Small intestine (tissue), 7 donors: ENCODE results near the gene SORBS1. TPM values are rescaled to one million over a fixed set of nuclear protein-coding genes. Genes with fewer than 3 reads are reported as not detected.

Experiments used
- DNase-seq, 2 donors: peaks; one replicate each; pipeline versions ENCODE4 v3.0.0 to v3.0.0-alpha.2; 2013
- FAIRE-seq: peaks from 2 replicates; lab custom pipeline; 2012; peaks lifted over from hg19 to GRCh38; lab: Jason Lieb, UNC
- H3K27ac ChIP-seq, 3 donors: one replicate each; pipeline ENCODE4 v1.5.1; 2013; ENCODE audit warnings: low read length in 2 of 3, mild to moderate bottlenecking in 2 of 3, control low read depth in 1 of 3, inconsistent platforms in 1 of 3, low read depth in 1 of 3, moderate library complexity in 1 of 3
- H3K27me3 ChIP-seq, 3 donors: one replicate each; pipeline ENCODE4 v1.6.1; 2013; ENCODE audit warnings: low read length in 3 of 3, inconsistent platforms in 1 of 3; ENCODE audit not compliant: control insufficient read depth in 3 of 3, insufficient read depth in 3 of 3
- H3K36me3 ChIP-seq, 3 donors: one replicate each; pipeline ENCODE4 v1.6.1; 2013; ENCODE audit warnings: low read length in 3 of 3, inconsistent platforms in 1 of 3, low read depth in 1 of 3, mild to moderate bottlenecking in 1 of 3, moderate library complexity in 1 of 3; ENCODE audit not compliant: control insufficient read depth in 3 of 3, insufficient read depth in 2 of 3
- H3K4me1 ChIP-seq, 3 donors: one replicate each; pipeline ENCODE4 v1.6.1; 2013; ENCODE audit warnings: low read length in 2 of 3, inconsistent platforms in 1 of 3, low read depth in 1 of 3, mild to moderate bottlenecking in 1 of 3, moderate library complexity in 1 of 3; ENCODE audit not compliant: control insufficient read depth in 3 of 3, insufficient read depth in 2 of 3
- H3K4me3 ChIP-seq, 3 donors: one replicate each; pipeline ENCODE4 v1.5.1; 2013; ENCODE audit warnings: low read length in 3 of 3, control low read depth in 1 of 3, inconsistent platforms in 1 of 3, low read depth in 1 of 3, mild to moderate bottlenecking in 1 of 3, moderate library complexity in 1 of 3
- H3K9me3 ChIP-seq, 2 donors: one replicate each; pipeline ENCODE4 v1.6.1; 2013; ENCODE audit warnings: low read depth in 1 of 2, low read length in 1 of 2; ENCODE audit not compliant: control insufficient read depth in 2 of 2, insufficient read depth in 1 of 2
- WGBS, 3 donors: extraction: QIAGEN DNeasy Blood & Tissue Kit; methylation state at CpG; one replicate each; pipeline ENCODE4 v1.1.7; 2013; 5-methylcytosine and 5-hydroxymethylcytosine counted together
- polyA plus RNA-seq, 4 donors: library from polyadenylated mRNA; stranded (reverse) in 3 of 4; unstranded in 1 of 4; fragments of 200-250 nt in 3 of 4; fragments of 120-200 nt in 1 of 4; gene quantifications; one replicate each; pipeline versions ENCODE4 v1.2.1 to v1.2.3, GENCODE V29; 2013
- donor health status: healthy with polysubstance abuse.
- donor health status: control.
- donor health status: control.
- donor health status: Bipolar disorder and iron deficiency.
- donor health status: healthy.

The SORBS1 gene
- polyA plus RNA-seq, 4 donors: 4.9 to 35.5 (median 20.1) TPM

- DNase-seq: no peak
- FAIRE-seq: no peak
- peaks cover 2 to 19% (median 10%) of the 10 kb centered on the region in 3 donors for H3K4me1 ChIP-seq
- 82 to 95% (median 93%) methylated on average over 4 of the region's 4 CpGs for WGBS, 3 donors
- H3K4me3 ChIP-seq: no peak overlapping the region
- H3K9me3 ChIP-seq: no peaks in the 10 kb centered on the region
- H3K27me3 ChIP-seq: no peaks in the 10 kb centered on the region
- no peaks in the 10 kb centered on the region for H3K36me3 ChIP-seq
- no peak overlapping the region for H3K27ac ChIP-seq
These were observed 36.1 kb downstream of the SORBS1 start for GRCh38 chr10:95525033-95525418.

DNA sequence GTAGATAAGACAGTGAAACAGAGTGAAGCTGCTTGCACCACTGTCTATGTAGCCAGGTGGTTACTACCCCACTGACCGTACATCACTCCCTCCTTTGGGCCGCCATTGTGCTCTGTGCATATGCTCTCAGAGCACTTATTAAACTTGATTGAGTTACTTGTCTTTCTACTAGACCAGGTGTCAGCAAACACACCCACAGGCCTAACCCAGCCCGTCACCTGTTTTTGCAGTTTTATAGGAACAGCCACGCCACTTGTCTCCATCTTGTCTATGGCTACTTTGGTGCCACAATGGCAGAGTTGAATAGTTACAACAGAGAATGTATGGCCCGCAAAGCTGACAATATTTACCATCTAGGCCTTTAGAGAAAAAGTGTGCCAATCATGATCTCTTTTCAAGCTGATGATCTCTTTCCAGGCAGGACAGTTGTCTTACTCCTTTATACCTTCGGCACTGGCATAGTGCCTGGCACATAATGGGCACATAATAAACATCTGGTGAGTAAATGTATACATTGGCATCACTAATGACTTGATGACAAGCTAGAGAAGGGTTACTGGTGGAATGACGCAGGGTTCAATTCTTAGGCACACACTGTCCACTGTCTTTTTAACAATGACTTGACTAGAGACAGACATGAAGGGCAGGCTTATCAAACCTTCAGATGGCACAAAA lies 36.7 kb downstream of the SORBS1 start:
- no peak for FAIRE-seq
- WGBS, 3 donors: 88 to 93% (median 91%) methylated on average over 7 of the region's 7 CpGs
- Histone ChIP-seq H3K9me3 (no peaks in the 10 kb centered on the region), H3K36me3 (no peaks in the 10 kb centered on the region), H3K4me3 (no peak overlapping the region), H3K4me1 (peaks cover 2 to 14% (median 10%) of the 10 kb centered on the region in 3 donors), H3K27me3 (no peaks in the 10 kb centered on the region), H3K27ac (no peak overlapping the region)
- DNase-seq: no peak

DNA sequence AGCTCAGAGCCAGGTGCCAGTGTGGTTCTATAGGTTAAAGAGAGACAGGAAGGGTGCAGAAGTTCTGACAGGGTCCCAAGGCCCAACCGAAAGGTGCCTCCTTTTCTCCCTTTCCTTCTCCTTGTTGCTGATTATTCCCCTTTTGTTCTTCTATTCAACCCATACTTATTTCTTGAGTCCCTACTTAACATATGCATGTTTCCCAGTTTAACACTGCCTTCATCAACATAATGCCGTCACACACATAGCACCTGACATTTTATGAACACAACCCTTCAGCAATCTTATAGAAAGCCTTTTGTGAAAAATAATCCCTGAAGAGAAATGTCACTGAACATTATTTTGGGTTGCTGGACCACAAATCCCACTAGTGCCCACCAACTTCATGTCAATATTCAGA lies 39.1 kb downstream of the SORBS1 start:
- H3K4me1 ChIP-seq: peaks cover 2 to 19% (median 7%) of the 10 kb centered on the region in 3 donors
- FAIRE-seq (no peak), DNase-seq (no peak)
- H3K27me3 ChIP-seq: no peaks in the 10 kb centered on the region
- no peak overlapping the region for H3K4me3 ChIP-seq
- WGBS, 3 donors: 92 to 97% (median 96%) methylated on average over 2 of the region's 2 CpGs
- no peaks in the 10 kb centered on the region for H3K36me3 ChIP-seq
- H3K9me3 ChIP-seq: no peaks in the 10 kb centered on the region
- no peak overlapping the region for H3K27ac ChIP-seq

DNA sequence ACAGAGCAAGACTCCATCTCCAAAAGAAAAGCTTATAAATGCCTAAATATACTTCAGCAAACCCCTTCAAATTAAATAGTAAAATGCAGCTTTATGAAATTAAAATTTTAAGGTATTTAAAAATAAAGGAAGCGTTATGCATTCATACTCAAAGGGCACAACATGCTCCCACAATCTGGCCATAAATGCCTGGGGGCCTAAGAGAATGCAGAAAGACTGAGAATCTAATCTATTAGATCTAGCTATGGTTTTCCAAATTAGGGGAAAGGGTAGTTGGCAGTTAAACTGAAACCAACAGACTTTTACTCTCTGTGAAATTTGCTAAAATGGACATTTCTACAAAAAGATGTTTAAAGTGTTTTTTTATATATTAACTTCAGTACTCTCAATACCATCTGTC lies 40.6 kb downstream of the SORBS1 start:
- no peak for DNase-seq
- FAIRE-seq: no peak
- Histone ChIP-seq H3K4me3 (no peak overlapping the region), H3K36me3 (peaks cover 0 to 5% (median 0%) of the 10 kb centered on the region in 3 donors), H3K27me3 (no peaks in the 10 kb centered on the region), H3K27ac (no peak overlapping the region), H3K4me1 (peaks cover 0 to 18% (median 2%) of the 10 kb centered on the region in 3 donors), H3K9me3 (no peaks in the 10 kb centered on the region)
- 89 to 92% (median 89%) methylated on average over 1 of the region's 1 CpG for WGBS, 3 donors

- no peaks in the 10 kb centered on the region for H3K9me3 ChIP-seq
- no peak for FAIRE-seq
- WGBS, 3 donors: 65 to 78% (median 68%) methylated on average over 8 of the region's 8 CpGs
- peaks cover 0 to 5% (median 0%) of the 10 kb centered on the region in 3 donors for H3K36me3 ChIP-seq
- peaks cover 0 to 20% (median 2%) of the 10 kb centered on the region in 3 donors for H3K4me1 ChIP-seq
- H3K27ac ChIP-seq: peak overlapping the region in 2 of 3 donors; percentile 29 to 75
- DNase-seq: no peak
- no peak overlapping the region for H3K4me3 ChIP-seq
- H3K27me3 ChIP-seq: no peaks in the 10 kb centered on the region
These were observed 42.4 kb downstream of the SORBS1 start for GRCh38 chr10:95518455-95519452.

DNA sequence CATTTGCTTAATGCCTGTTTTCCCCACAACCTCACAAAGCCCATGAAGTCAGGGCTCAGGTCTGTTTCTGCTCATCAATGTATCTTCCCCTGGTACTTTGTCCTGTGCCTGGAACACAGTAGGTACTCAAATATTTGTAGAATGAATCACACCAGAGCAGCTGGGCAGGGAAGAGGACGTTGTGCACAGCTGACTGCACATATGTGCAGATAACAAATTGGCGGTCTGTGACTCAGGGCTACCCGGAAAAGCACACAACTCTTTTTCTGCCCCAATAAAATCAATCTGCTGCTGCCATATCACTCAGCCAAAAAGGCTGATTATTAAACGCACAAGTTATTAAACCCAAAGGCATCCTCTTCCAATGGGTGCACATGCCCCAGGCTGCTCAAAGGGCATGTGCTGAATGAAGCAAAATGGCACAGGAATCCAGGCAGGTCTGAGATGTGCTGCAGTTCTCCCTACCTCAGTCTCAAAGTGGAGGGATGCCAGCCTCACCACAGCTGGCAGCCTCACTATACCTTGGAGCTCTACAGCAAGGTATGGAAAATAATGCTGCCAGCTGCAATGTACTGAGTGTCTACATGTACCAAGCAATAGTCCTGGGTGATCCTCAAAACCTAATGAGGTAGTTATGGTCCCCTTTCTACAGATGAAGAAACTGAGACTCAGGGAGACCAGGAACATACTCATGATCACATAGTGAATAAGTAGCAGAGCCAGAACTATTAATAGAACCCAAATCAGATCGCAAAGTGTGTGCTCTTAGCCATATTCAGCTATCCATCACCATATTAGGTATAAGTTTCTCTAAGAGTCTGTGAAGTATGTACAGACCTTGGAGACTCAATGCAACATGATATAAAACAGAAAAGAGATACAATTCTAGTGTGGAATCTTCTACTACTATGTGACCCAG lies 43.4 kb downstream of the SORBS1 start:
- 25 to 51% (median 30%) methylated on average over 5 of the region's 5 CpGs for WGBS, 3 donors
- no peaks in the 10 kb centered on the region for H3K27me3 ChIP-seq
- H3K27ac ChIP-seq: peak overlapping the region in 2 of 3 donors; percentile 60 to 68
- DNase-seq: peak; percentile 75 to 80
- H3K4me3 ChIP-seq: no peak overlapping the region
- H3K36me3 ChIP-seq: peaks cover 0 to 5% (median 0%) of the 10 kb centered on the region in 3 donors
- no peaks in the 10 kb centered on the region for H3K9me3 ChIP-seq
- peaks cover 0 to 28% (median under 1%) of the 10 kb centered on the region in 3 donors for H3K4me1 ChIP-seq
- FAIRE-seq: no peak

- H3K27me3 ChIP-seq: no peaks in the 10 kb centered on the region
- no peaks in the 10 kb centered on the region for H3K9me3 ChIP-seq
- H3K27ac ChIP-seq: peak overlapping the region in 2 of 3 donors; percentile 11 to 68
- WGBS, 3 donors: 77 to 87% (median 79%) methylated on average over 7 of the region's 7 CpGs
- H3K4me1 ChIP-seq: peaks cover 0 to 31% (median 0%) of the 10 kb centered on the region in 3 donors
- DNase-seq (no peak), FAIRE-seq (no peak)
- no peak overlapping the region for H3K4me3 ChIP-seq
- peaks cover 0 to 5% (median 0%) of the 10 kb centered on the region in 3 donors for H3K36me3 ChIP-seq
These were observed 44.3 kb downstream of the SORBS1 start for GRCh38 chr10:95516774-95517373.
